GM21717 (cell line): Measurements from ENCODE around the gene ALPI.
"Not testable (repeated sequence)": the region's sequence is repeated elsewhere in the genome, so short reads cannot be mapped to it uniquely, and the experiment has no call there.

ENCODE experiments used
- ATAC-seq: cut with Tn5 transposase; IDR thresholded peaks from one replicate; pipeline ENCODE4 v1.9.1; 2021; ENCODE audit warnings: mild to moderate bottlenecking, moderate library complexity; ENCODE audit not compliant: unreplicated experiment

ALPI gene

DNA sequence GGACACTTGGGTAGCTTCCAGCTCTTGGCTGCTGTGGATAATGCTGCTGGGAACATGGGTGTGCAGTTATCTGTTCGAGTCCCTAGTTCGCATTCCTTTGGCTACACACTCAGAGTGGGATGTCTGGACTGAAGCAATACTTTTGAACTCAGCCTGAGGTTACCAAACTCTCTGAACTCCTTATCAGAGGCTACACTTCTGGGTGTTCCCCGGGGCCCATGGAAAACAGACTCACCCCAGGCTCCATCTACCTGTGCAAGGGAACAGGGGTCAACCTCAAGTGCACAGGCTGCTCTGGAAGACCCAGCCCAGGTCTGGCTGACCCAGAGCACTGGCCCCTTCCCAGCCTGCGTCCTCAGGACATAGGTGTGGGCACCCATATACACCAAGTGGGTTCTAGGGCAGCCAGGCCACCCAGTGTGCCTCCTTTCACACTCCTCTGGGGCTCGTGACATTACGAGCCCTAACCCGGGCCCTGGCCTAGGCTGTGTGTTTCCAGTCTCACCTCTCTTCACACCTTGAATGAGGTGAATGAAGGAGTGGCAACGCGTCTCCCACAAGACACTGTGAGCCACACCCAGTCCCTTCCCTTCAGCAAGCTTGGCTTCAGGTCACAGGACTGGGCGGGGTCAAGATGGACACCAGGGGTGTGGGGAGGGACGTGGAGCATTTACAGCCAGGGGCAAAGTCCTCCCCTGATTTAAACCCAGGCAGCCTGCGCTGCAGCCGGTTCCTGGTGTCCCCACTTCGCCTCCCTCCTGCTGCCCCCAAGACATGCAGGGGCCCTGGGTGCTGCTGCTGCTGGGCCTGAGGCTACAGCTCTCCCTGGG, at the start of gene ALPI:
TSS of gene ALPI (plus strand) at position 728 of the 830 bp plus-strand sequence. CDS start at position 775, 47 bp downstream.
- ATAC-seq: no peak

DNA sequence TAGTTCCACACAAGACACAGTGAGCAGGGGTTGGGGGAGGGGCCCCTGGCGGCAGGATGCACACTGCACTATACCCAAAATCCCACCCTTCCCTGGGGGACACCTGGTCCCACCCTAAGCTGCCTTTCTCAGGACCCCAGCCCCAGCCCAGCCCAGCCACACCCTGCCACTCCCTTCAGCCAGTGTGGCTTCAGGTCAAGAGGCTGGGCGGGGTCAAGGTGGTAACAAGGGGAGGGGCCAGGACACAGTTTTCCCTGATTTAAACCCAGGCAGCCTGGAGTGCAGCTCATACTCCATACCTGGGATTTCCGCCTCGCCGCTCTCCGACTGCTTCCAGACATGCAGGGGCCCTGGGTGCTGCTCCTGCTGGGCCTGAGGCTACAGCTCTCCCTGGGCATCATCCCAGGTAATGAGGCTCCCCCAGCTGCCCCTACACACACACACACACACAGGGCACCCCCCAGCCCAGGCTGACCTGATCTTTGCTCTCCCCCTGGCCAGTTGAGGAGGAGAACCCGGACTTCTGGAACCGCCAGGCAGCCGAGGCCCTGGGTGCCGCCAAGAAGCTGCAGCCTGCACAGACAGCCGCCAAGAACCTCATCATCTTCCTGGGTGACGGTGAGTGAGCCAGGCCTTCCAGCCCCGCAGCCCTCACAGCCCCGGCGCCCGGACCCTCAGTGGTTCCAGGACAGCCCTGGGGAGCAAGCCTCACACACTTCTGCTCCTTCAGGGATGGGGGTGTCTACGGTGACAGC, 49.2 kb upstream of the ALPI start, which contains the start of gene ALPG:
TSS of gene ALPG (plus strand) at position 289 of the 755 bp plus-strand sequence. CDS start at position 340, 51 bp downstream.
- no peak for ATAC-seq

GRCh38 chr2:232407428-232408150, 48.4 kb upstream of the ALPI start:
- ATAC-seq: not testable (repeated sequence)

GRCh38 chr2:232408269-232408668, 47.7 kb upstream of the ALPI start:
- ATAC-seq: not testable (repeated sequence)

DNA sequence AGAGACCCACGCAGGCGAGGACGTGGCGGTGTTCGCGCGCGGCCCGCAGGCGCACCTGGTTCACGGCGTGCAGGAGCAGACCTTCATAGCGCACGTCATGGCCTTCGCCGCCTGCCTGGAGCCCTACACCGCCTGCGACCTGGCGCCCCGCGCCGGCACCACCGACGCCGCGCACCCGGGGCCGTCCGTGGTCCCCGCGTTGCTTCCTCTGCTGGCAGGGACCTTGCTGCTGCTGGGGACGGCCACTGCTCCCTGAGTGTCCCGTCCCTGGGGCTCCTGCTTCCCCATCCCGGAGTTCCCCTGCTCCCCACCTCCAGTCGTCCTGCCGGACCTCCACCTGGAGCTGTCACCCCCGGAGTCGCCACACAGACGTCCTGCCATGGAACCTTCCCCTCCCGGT, 46.3 kb upstream of the ALPI start:
- ATAC-seq: not testable (repeated sequence)

GRCh38 chr2:232410238-232410900, 45.6 kb upstream of the ALPI start:
- ATAC-seq: no peak

DNA sequence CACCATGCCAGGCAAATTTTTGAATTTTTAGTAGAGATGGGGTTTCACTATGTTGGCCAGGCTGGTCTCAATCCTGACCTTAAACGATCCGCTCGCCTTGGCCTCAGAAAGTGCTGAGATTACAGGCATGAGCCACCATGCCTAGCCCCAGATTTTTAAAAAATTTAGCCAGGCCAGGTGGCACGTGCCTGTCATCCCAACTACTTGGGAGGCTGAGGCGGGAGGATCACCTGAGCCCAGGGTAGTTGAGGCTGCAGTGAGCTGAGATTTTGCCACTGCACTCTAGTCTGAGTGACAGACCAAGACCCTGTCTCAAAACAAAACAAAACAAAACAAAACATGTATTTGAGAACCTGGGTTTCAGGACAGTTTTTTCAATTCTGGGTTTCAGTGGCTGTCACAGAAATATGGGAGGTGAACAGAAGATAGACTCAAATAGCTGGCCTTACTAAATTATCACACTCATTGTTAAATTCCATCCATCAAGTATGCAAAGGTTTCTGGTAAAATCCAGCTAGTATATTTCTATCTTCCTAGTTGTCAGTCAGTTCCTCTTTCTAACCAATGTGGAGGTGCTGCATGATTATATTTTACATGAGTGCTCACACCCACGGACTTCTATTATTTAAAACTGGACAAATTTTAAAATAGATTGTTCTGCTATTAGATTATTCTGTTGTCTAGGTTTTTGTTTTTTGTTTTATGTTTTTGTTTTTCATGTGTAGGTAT, 43.9 kb upstream of the ALPI start:
- no peak for ATAC-seq

DNA sequence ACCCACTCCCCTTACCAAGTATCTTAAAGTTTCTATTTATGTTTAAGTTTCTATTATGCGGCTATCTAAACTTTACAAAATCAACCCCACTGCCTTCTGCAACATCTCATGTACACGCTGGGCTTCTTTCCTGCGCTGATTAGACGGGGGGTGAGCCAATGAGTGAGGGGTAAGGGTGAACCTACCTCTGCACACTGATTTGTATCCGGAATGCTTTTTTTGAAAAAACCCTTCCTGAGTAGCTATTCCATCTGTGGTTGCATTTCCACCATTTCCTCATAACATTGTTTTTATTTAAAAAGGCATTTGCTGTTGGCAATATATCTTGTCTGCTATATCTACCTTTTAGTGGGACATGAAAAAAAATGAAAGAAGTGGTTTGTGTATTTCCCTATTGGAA, 43.0 kb upstream of the ALPI start:
- no peak for ATAC-seq

DNA sequence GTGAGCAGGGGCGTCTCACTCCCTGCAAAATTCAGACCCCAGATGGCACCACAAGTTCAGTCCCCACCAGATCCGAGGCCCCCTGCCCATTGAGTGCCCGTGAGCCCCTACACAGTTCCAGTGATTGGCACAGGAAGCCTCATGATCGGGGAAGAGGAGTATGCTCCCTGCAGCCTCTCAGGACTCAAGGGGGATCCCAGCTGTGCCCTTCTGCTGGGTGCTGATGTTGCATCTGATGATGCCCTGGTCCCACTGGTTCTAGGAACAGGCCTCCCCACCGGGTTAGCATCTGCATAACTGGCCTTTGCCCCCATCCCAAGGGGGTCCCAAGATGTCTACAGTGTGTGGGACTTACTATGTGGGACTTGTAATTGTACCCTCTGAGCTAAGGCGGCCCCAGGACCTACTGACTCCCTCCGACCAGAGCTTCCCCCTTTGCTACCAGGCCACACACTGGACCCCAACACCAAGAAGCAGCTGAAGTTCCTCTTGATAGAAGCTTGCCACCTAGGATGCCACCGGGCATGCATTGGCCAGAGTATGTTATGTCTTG, 40.7 kb upstream of the ALPI start:
- no peak for ATAC-seq

GRCh38 chr2:232415736-232416520, 40.0 kb upstream of the ALPI start:
- no peak for ATAC-seq

GRCh38 chr2:232416521-232417470, 39.2 kb upstream of the ALPI start:
- no peak for ATAC-seq

GRCh38 chr2:232417489-232417888, 38.5 kb upstream of the ALPI start:
- no peak for ATAC-seq

GRCh38 chr2:232418056-232418455, 37.9 kb upstream of the ALPI start:
- no peak for ATAC-seq

GRCh38 chr2:232418466-232419244, 37.3 kb upstream of the ALPI start:
- no peak for ATAC-seq

- ATAC-seq: no peak
Measured at GRCh38 chr2:232419245-232420072, 36.5 kb upstream of the ALPI start.

DNA sequence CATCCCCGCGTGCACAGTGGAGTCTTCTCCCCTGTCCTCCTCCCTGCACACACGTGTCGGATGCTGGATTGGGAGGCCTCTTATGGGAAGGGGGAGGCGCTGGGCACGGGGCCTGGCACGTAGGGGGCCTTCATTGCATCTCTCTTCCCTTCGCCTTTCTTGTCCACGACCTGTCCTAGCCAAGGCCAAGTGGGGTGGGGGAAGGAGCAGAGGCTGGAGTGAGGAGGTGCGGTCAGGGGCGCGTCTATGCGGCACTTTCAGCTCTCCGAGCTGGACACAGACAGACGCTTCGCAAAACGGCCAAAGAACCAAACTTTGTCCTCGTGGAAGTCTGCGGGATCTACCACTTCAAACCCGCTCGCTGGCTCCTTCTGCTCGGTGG, 35.9 kb upstream of the ALPI start:
- ATAC-seq: no peak
